SH-SY5Y (cell line): ENCODE results near the gene HOOK2.

ENCODE experiments used
- GATA2 ChIP-seq: IDR thresholded peaks from 2 replicates; pipeline ENCODE4 v1.6.1; 2011; ENCODE audit warnings: mild to moderate bottlenecking, low read depth, low read length
- GATA3 ChIP-seq: IDR thresholded peaks from 2 replicates; pipeline ENCODE4 v1.6.1; 2011; ENCODE audit warnings: low read depth, mild to moderate bottlenecking, low read length, moderate library complexity

The HOOK2 gene

DNA sequence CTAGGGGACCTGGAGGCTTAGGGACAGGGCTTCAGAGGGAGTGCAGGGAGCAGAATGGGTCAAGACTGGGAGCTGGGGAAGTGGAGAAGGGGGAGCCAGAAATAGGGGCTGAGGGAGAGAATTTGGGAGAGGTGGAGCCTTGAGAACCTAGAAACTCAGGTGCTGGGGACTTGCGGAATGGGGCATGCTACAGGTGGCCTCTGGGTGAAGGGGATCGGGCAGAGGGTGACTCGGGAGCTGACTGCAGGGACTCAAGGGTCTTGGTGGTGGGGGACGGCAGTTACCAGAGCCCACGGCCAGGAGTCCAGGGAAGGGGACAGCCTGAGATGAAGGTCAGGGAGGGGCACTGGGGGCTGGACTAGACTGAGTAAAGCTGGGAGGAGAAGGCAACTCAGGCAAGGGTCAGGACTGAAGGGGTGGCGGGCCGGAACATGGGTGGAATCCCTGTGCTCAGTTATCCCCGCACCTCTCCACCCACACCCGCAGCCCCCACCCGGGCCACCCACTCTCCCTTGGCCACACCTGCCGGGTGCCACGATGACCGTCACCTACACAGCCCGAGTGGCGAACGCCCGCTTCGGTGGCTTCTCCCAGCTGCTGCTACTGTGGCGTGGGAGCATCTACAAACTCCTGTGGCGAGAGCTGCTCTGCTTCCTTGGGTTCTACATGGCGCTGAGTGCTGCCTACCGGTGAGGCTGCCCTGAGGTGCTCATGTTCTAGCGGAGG is 23.1 kb downstream of the HOOK2 start:
- no peak for TF ChIP-seq GATA3
- TF ChIP-seq GATA2 = no peak

DNA sequence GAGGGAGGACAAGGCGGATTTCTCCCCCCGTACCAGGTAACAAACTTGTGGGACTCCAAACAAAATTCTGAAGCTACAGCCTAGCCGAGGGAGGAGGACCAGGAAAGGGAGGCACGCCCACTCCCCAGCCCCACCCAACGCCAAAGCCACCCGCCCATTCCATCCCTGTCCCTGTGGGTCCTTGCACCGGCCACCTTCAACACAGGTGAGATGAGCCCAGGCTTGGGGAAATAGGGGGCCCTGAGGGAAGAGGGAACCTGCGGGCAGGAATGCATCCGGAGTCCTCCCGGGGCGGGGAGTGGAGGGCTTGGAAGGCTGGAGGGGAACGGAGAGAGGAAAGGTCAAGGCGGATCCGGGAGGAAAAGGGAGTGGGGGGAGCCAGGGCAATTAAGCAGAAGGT is 23.7 kb downstream of the HOOK2 start, which contains the start of gene BEST2:
BEST2 (plus strand) TSS at position 157 of the 400 bp plus-strand sequence. CDS start 802 bp downstream, outside the sequence.
- TF ChIP-seq GATA2 = no peak
- no peak for TF ChIP-seq GATA3

GRCh38 chr19:12750851-12751250 is 24.5 kb downstream of the HOOK2 start:
- TF ChIP-seq GATA2 (no peak), GATA3 (no peak)

GRCh38 chr19:12749938-12750521 is 25.3 kb downstream of the HOOK2 start:
- TF ChIP-seq GATA2 (no peak), GATA3 (no peak)

DNA sequence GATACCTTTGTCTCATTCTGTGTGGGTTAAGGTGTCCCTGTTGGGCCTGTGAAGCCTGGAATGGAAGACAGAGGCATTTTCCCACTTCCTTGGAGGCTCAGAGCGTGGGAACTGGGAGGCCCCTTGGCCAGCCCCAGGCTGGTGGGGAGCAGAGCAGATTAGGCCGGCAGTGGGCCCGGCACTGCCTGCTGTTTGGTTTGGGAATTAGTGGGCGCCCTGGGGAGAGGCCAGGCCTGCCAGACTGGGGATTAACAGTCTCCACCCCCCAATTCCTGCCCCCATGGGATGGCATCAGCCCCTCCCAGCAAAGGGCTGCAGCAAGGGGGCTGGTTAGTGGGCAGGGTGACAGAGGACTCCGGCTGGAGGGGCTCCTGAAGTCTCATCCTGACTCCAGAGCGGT is 26.9 kb downstream of the HOOK2 start:
- TF ChIP-seq GATA3 (no peak), GATA2 (no peak)

GRCh38 chr19:12745166-12745897 is 30.0 kb downstream of the HOOK2 start:
- no peak for TF ChIP-seq GATA2
- TF ChIP-seq GATA3 = no peak

- TF ChIP-seq GATA3 = no peak
- TF ChIP-seq GATA2 = no peak
Measured at GRCh38 chr19:12737835-12738351, 37.5 kb downstream of the HOOK2 start.

GRCh38 chr19:12736995-12737834 is 38.1 kb downstream of the HOOK2 start, which contains the start of gene GET3:
Gene GET3, plus strand, starts transcription at chr19:12737497. Its CDS starts 9 bp downstream, at chr19:12737506.
- TF ChIP-seq GATA2 (no peak), GATA3 (no peak)

DNA sequence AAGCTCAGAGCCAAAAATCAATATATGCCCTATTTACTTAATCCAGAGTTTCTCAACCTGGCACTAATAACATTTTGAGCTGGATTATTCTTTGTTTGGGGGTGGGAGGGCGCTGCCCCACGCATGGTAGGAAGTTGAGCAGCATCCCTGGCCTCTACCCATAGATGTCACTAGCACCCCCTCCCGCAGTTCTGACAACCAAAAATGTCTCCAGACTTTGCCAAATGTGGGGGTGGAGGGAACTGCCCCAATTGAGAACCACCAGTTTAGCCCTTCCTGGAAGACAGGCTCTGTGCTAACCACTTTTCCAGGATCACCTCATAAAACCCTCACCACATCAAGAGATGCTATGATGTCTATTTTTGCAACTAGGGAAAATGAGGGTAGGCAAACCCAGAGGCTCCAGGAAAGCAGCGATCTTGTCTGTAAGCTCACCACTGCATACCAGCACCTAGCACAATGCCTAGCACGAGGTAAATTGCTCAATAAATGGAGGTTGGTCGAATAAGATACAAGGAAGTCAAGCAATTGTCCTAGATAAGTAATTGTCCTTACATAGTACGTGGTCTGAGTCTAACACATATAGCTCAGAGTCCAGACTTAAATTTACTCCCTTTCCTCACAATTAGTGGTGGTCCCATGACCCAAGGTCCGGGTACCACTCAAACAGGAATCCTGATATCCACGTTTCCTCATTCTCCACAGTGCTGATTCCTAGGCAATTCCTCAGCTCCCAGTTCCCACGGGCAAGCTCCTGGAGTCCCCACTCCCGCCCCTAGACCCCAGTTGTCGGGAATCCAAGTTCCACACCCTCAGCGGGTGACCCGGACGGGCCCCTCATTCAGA is 41.8 kb downstream of the HOOK2 start:
- TF ChIP-seq GATA2 (no peak), GATA3 (no peak)

GRCh38 chr19:12731337-12731736 is 44.0 kb downstream of the HOOK2 start:
- TF ChIP-seq GATA3 = no peak
- TF ChIP-seq GATA2 = no peak

DNA sequence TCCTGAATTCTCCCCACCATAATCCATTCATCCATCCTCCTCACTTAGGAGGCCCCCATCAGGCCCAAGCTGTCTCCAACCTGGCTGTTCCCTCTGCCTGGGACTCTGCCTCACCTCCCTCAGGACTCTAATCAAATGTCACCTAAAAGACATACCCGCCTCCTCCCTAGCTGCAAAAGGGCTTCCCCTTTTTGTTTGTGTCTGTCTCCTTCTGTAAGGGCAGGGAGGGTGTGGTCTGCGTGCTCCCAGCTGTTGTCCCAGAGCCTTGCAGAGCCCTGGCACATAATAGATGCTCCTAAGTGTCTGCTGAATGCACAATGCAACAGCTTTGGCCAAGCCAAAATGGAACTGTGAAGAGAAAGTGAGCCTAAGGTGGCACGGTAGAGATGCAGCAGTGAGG is 45.3 kb downstream of the HOOK2 start:
- TF ChIP-seq GATA2 (no peak), GATA3 (no peak)

GRCh38 chr19:12727745-12728433 is 47.5 kb downstream of the HOOK2 start:
- no peak for TF ChIP-seq GATA2
- no peak for TF ChIP-seq GATA3
